Measurements from ENCODE around the gene ODAD4.

GRCh38 chr17:41893384-41893783 is 37.0 kb upstream of the ODAD4 start:
- TF ChIP-seq ESRRG (CRISPR knock-in tag; IDR thresholded peaks at IDR 0.05) (no peak), PATZ1 (CRISPR knock-in tag; IDR thresholded peaks at IDR 0.05; ENCODE audit: borderline replicate concordance) (no peak), ZFP3 (CRISPR knock-in tag; IDR thresholded peaks at IDR 0.05) (no peak)
